Brain pericyte (primary cell): ENCODE results near the gene ARHGDIG.
"Not testable (repeated sequence)": the region's sequence is repeated elsewhere in the genome, so short reads cannot be mapped to it uniquely, and the experiment has no call there.

Experiments used
- DNase-seq: peaks from one replicate; pipeline ENCODE4 v3.0.0-alpha.2; 2012; ENCODE audit warnings: low read depth, low spot score

Gene ARHGDIG

DNA sequence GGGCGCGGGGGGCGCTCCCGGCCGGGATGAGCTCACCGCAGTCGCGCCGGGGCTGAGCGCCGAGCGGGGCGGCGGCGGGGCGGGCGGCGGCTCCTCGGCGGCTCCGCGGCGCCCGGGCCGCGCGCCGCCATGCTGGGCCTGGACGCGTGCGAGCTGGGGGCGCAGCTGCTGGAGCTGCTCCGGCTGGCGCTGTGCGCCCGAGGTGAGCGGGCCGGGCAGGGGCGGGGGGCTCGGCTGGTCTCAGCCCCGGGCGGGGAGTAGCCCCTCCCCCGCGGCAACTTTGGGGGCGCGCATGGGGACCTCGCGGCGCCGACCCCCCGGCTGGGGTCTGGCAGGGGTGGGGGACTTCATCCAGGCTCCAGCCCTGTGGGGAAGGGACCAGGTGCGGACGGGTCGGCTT lies at the start of gene ARHGDIG:
TSS of gene ARHGDIG (plus strand) at position 40 of the 400 bp plus-strand sequence. CDS start at position 130, 90 bp downstream.
- DNase-seq: no peak

DNA sequence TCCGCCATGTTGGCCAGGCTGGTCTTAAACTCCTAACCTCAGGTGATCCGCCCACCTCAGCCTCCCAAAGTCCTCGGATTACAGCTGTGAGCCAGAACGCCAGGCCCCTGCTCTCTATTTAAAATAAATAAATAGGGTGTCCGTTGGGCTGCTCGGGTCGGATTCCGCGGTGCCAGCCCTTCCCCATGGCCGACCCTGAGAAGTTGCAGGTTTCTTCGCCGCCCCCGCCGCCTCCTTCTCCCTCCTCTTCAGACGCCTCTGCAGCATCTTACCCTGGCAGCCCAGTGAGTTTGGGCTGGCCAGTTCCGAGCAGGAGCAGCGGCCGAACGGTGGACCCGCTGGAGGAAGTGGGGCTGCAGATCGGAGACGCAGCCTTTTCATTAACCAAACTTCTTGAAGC lies 49.4 kb upstream of the ARHGDIG start:
- no peak for DNase-seq

DNA sequence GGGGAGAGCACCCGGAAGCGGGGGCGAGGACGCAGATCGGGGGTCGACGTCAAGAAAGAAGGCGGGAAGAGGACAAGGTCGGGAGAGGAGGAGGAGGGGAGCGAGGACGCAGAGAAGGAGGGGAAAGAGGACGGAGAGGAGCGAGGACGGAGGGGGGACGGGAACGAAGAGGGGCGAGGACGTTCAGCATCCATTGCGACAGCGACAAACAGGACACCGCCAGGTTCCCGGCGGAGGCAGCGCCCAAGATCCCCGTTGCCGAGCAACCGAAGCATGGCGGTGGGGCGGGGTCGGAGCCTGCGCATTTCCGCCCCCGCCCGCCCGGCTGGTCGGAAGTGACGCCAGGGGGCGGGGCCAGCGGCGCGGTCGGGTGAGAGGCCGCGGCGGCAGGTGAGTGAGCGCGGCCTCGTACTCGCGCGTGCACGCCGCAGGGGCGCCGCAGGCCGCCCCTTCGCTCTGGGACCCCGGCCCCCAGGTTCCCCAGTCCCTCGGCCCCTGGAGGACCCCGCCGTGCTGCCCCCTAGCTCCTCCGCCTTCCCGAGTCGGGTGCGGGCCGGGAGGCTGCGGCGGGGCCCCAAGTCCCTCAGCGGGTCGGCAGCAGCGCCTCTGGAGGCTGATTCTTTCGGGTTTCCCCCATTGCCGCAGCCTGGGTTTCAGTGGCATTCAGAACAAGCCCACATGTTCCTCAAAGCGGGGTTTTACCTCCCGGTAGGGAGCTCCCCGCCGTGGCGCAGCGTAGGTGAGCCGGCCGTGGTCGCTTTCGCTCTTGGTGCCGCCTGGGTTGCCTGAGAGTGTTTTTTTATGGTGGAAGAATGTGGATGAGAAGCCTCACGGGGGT lies 45.7 kb upstream of the ARHGDIG start, which contains the start of gene FAM234A:
TSS of gene FAM234A (plus strand) at position 354 of the 838 bp plus-strand sequence. CDS start 19,593 bp downstream, outside the sequence.
- peak; percentile 55 for DNase-seq

DNA sequence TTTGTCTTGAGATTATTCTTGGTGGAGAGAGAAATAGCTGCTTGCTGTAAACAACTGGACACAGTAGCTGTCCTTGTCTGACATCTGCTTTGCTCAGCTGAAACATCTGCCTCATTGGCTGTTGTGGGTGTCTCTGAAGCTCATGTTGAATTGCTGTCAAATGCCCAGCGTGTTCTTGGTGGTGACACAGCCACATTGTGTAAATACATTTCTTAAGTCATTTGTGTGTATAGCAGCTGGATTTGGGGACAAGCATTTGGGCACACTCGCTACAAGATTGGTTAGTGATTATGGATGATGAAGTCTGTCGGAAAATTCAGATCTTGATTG lies 40.5 kb upstream of the ARHGDIG start:
- DNase-seq: no peak

DNA sequence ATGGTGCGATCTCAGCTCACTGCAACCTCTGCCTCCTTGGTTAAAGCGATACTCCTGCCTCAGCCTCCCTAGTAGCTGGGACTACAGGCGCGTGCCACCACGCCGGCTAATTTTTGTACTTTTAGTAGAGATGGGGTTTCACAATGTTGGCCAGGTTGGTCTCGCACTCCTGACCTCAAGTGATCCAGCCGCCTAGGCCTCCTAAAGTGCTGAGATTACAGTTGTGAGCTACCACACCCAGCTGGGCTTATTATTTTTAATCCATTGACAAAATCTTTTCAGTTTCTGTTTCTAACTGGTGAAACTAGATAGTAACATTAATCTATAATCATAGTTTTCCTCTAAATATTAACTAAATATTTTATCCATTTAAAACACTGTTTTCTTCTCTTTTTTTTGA lies 39.8 kb upstream of the ARHGDIG start:
- DNase-seq: no peak

DNA sequence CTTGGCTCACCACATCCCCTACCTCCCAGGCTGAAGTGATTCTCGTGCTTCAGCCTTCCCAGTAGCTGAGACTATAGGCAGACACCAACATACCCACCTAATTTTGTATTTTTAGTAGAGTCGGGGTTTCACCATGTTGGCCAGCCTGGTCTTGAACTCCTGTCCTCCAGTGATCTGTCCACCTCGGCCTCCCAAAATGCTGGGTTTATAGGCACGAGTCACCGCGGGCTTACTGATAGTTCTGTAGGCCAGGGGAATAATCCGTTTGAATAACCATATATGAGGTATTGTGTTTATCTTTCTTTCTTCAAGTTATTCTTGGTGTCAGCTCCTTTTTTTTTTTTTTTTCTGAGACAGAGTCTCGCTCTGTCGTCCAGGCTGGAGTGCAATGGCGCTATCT lies 38.1 kb upstream of the ARHGDIG start:
- no peak for DNase-seq

DNA sequence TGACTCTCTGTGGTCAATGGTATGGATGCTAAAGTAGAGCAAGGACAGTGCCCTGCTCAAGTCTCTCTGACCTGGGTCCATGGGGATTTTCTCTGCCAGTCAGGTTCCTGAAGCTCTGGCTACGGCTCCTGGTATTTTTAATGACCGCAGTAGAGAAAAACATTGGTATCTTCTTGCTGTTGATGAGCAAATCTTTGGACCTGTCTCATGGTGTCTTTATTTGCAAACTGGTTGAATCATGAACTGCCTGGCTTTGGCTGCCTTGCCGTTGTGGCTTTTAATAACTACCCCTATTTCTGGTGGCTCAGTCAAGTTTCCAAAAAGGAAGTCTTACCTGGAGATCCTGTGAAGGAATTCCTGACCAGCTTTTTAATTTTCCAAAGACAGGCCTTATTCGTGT lies 37.0 kb upstream of the ARHGDIG start:
- no peak for DNase-seq

DNA sequence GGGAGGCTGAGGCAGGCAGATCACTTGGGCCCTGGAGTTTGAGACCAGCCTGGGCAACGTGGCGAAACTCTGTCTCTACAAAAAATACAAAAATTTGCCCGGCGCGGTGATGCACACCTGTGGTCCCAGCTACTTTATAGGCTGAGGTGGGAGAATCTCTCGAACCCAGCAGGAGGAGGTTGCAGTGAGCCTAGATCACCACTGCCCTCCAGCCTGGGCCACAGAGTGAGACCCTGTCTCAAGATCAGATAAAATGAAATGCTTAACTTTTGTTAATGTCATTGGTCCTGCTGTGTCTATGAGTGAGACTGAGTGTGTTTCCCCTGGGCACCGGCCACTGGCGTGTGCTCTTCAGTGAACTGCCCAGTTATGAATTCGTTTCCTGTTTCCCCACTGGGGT lies 35.3 kb upstream of the ARHGDIG start:
- DNase-seq: no peak

DNA sequence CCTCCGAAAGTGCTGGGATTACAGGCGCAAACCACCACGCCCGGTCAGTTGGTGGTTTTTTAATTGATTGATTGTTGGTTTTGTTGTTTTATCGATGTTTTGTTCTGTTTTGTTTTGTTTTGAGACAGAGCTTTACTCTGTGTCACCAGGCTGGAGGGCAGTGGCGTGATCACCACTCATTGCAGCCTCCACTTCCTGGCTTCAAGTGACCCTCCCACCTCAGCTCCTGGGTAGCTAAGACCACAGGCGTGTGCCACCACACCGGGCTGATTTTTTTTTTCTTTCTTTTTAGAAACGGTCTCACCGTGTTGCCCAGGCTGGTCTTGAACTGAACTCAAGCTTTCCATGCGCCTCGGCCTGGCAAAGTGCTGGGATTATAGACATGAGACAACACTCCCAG lies 33.4 kb upstream of the ARHGDIG start:
- DNase-seq: no peak

DNA sequence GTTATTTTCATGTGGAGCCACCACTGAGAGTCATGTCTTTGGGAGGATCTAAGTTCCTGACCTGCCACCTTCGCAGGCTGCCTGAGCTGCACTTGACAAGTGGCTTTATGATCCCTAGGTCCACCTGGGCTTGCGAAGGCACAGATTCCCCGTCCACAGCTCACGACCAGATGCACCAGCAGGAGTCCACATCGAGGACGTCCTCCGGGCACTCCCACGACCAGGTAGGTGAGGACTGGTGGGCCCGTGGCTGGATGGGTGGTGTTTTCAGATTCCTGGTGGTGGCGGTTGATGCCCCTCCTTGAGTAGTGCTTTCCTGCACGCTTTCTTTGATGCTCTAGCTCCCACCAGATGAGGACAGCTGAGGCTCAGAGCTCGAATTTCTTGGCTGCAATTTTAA lies 31.0 kb upstream of the ARHGDIG start:
- DNase-seq: no peak

DNA sequence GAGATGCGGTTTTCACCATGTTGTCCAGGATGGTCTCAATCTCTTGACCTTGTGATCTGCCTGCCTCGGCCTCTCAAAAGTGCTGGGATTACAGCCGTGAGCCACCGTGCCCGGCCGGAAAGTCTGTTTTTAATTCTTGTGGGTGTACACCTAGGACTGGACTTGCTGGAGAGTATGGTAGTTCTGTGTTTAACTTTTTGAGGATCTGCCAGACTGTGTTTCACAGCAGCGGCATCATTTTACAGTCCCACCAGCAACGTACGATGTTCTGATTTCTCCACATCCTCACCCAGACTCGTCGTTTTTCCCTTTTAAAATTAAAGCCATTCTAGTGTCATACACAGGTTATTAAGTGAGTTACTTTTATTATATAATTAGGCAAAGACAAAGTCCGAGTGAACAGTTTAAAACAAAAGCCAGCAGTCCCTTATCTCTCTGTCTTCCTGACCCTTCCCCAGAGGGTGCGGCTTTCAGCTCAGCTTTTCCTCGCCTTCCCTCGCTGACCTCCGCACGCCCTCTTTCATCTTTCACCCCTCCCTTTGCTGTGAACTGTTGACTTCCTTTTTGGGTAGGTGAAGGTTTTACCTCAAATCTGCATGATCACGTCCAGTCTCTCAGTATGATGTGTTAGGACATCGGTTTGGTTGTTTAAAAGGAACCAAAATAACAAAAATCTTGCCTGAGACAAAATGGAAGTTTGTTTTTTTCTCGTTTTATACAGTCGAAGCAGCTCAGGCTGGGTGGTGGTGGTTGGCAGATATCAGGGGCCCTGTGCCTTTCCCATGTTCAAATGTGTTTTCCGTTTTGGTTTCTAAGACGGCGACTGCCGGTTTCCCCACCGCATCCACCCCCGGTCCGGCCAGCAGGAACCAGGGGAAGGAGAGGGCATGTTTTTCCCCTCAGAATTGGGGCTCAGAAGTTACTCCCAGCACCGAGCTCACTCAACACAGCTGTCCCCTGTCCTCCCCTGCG lies 27.7 kb upstream of the ARHGDIG start:
- DNase-seq: no peak

DNA sequence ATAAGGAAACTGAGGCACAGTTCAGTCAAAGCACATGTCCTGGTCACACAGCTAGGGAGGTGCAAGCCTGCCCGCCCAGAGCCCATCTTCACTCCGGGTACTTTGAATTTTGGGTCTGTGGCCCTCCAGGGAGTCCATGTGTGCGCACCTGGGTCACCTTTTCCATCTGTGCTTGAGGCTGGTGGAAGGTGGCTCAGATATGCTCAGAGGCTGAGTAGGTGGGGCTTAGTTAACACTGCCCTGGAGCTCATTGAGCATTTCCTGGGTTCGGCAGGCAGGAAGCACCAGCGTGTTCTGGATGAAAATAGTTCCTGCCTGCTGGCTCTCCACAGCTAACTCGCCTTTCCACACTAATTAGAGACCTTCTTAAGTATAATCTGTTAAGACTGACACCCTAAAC lies 26.6 kb upstream of the ARHGDIG start:
- DNase-seq: no peak

DNA sequence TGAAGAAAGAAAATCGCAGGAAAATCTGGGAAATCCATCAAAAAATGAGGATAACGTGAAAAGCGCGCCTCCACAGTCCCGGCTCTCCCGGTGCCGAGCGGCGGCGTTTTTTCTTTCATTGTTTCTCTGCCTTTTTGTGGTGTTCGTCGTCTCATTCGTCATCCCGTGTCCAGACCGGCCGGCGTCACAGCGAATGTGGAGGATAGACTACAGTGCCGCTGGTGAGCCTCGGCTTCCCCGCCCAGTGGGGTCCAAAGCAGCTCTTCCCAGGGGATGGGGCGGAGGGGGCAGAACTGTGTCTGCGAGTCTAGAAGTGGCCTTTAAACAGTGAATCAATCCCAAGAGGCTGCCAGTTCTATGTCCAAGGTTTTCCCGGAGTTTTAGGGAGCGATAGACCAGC lies 25.9 kb upstream of the ARHGDIG start:
- DNase-seq: no peak

DNA sequence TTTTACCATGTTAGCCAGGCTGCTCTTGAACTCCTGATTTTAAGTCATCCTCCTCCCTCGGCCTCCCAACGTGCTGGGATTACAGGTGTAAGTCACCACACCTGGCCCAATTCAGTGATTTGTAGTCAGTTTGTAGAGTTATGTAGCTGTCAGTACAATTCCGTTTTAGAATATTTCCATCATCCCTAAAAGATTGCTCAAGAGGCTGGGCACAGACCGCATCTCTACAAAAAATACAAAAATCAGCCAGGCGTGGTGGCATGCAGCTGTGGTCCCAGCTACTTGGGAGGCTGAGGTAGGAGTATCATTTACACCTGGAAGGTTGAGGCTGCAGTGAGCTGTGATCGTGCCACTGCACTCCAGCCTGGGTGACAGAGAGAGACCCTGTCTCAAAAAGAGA lies 25.2 kb upstream of the ARHGDIG start:
- DNase-seq: no peak

DNA sequence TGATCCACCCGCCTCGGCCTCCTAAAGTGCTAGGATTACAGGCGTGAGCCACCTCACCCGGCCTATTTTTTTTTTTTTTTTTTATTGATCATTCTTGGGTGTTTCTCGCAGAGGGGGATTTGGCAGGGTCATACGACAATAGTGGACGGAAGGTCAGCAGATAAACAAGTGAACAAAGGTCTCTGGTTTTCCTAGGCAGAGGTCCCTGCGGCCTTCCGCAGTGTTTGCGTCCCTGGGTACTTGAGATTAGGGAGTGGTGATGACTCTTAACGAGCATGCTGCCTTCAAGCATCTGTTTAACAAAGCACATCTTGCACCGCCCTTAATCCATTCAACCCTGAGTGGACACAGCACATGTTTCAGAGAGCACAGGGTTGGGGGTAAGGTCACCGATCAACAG lies 22.3 kb upstream of the ARHGDIG start:
- not testable (repeated sequence) for DNase-seq

DNA sequence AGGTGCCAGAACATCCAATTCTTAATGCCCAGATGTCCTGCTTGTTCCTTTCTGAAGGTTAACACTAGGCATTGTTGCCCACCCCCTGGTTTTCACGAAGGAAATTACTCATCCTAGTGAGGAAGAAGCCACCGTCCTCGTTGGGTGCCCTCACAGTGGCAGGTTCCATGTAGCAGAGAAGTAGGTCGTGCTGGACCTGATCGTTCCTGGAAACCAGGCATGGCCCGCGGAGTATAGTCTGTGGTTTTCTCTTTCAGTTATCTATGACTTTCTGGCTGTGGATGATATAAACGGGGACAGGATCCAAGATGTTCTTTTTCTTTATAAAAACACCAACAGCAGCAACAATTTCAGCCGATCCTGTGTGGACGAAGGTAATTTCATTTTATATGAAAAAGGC lies 21.2 kb upstream of the ARHGDIG start:
- DNase-seq: no peak

DNA sequence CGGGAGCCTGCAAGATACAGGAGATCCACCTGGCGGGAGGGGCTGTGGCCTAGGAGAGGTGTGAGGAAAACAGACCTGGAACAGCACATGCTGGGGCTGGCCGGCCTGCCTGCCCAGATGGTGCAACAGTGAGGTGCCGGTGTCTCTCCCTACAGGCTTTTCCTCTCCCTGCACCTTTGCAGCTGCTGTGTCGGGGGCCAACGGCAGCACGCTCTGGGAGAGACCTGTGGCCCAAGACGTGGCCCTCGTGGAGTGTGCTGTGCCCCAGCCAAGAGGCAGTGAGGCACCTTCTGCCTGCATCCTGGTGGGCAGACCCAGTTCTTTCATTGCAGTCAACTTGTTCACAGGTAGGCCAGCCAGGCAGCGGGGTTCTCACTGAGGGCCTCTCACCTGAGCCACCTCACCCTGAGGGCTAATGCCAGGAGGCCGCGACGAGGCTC lies 20.6 kb upstream of the ARHGDIG start:
- DNase-seq: no peak

DNA sequence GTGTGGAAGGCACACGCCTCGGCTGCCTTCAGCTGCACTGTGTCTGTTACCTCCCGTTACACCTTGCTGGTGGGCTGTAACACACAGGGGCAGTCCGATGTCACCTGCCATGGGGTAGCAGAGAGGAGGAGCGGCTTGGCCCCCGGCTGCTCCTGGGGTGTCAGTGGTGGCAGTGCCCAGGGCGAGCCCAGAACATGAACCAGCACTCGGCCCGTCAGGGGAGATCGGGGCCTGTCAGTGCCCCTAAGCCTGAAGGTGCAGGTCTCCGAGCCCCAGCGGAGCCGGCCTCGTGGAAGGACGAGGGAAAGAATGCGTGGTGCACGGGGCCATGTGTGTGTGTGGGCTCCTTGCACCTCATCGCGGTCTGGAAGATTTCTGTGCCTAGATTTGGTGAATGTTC lies 20.1 kb upstream of the ARHGDIG start:
- DNase-seq: no peak

DNA sequence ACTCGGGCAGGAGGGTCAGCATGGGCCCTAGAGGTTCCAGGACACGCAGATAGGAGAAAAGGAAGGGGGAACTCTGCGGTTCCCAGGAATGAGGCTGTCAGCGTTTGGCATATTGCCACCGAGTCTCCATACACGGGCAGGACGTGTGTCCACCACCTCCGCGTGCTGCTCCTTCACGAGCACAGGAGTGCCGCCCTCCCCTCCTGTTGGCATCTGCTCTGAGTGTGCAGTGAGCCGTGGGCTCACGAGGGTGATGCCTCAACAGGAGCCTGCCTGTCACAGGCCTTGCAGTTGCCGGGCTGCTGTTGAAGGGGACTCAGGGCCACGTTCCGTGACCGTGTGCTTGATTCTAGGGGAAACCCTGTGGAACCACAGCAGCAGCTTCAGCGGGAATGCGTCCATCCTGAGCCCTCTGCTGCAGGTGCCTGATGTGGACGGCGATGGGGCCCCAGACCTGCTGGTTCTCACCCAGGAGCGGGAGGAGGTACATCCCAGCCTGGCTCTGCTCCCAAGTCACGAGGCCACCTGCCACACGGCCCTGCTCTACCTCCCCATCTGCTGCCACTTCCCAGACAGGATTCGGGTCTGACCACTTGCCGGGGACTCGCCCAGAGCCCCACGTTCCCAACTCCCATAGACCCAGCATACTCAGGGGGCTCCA lies 19.2 kb upstream of the ARHGDIG start:
- DNase-seq: no peak

DNA sequence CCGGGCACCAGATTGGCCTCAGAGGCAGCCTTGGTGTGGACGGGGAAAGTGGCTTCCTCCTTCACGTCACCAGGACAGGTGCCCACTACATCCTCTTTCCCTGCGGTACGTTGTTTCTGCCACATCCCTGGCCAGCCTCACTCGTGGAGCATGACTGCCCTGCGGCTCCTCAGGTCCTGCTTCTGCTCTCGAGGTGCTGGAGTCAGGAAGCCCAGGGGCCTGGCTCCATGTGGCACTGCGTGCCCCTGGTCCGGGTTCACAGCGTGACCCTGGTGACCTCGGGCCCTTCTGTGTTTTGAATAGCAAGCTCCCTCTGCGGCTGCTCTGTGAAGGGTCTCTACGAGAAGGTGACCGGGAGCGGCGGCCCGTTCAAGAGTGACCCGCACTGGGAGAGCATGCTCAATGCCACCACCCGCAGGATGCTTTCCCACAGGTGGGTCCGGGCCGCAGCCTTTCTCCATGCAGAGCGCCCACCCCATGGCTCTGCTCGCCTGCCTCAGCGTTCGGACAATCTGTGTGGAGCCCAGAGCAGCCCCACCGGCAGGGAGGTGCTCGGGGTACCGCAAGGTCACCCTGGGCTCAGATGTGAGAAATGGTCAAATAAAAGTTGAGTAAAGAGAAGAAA lies 18.2 kb upstream of the ARHGDIG start:
- DNase-seq: no peak

DNA sequence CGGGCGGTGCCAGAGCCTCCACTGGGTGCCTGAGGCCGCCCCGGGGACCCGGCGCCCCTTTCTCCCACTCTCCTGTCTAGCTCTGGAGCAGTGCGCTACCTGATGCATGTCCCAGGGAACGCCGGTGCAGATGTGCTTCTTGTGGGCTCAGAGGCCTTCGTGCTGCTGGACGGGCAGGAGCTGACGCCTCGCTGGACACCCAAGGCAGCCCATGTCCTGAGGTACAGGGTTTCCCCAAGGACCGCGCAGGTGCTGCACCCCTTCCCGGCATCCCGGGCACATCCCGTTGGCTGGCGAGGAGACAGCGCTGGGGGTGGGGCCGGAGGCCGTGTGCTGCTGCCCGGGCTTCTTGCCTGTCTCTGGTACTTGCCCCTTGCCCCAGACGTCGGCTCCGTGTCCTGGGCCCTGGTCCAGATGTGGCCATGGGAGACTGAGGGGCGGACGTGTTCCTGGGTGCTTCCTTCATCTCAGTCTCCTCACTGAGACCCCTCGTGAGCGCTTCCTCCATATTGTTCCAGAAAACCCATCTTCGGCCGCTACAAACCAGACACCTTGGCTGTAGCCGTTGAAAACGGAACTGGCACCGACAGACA lies 17.1 kb upstream of the ARHGDIG start:
- DNase-seq: no peak
